Heart right ventricle (tissue), 16 donors: Measurements from ENCODE around the gene LMBR1. TPM values are rescaled to one million over a fixed set of nuclear protein-coding genes. Genes with fewer than 3 reads are reported as not detected.

Experiments used
- ATAC-seq, 8 donors: fragments of 200-7000 bp; cut with Tn5 transposase; one replicate each; pipeline ENCODE4 v1.9.1; 2020; ENCODE audit warnings: mild to moderate bottlenecking in 8 of 8, moderate library complexity in 8 of 8, moderate number of reproducible peaks in 1 of 8
- DNase-seq, 2 donors: peaks; one replicate each; pipeline ENCODE4 v3.0.0-alpha.2; 2020
- H3K27ac ChIP-seq, 10 donors: fragments of 200-600 bp; sonication (generic) in 2 of 10; one replicate each; pipeline versions ENCODE4 v1.5.0 to v1.8.0; 2020 to 2022; ENCODE audit warnings: mild to moderate bottlenecking in 3 of 10
- H3K27me3 ChIP-seq, 7 donors: fragments of 200-600 bp; one replicate each; pipeline ENCODE4 v1.8.0; 2021 to 2022; ENCODE audit warnings: mild to moderate bottlenecking in 2 of 7
- H3K36me3 ChIP-seq, 9 donors: fragments of 200-600 bp; sonication (generic) in 1 of 9; one replicate each; pipeline versions ENCODE4 v1.5.0 to v1.8.0; 2020 to 2022; ENCODE audit warnings: mild to moderate bottlenecking in 2 of 9
- H3K4me1 ChIP-seq, 9 donors: fragments of 200-600 bp; sonication (generic) in 1 of 9; one replicate each; pipeline versions ENCODE4 v1.5.0 to v1.8.0; 2020 to 2022; ENCODE audit warnings: mild to moderate bottlenecking in 4 of 9
- H3K4me3 ChIP-seq, 10 donors: fragments of 200-600 bp; sonication (generic) in 2 of 10; one replicate each; pipeline versions ENCODE4 v1.5.0 to v1.8.0; 2020 to 2022; ENCODE audit warnings: mild to moderate bottlenecking in 7 of 10, moderate library complexity in 2 of 10
- H3K9me3 ChIP-seq, 11 donors: fragments of 200-600 bp in 10 of 11; sonication (generic) in 2 of 11; one replicate each; pipeline versions ENCODE4 v1.5.0 to v1.8.0; 2013 to 2022; ENCODE audit warnings: mild to moderate bottlenecking in 2 of 11, control low read depth in 1 of 11, moderate library complexity in 1 of 11
- CTCF ChIP-seq, 9 donors: fragments of 200-600 bp; sonication (generic) in 2 of 9; IDR thresholded peaks; one replicate each; pipeline versions ENCODE4 v1.5.0 to v1.8.0; 2021 to 2022; ENCODE audit warnings: antibody characterized with exemption in 9 of 9, mild to moderate bottlenecking in 5 of 9, moderate library complexity in 1 of 9
- WGBS, 2 donors: extraction: QIAGEN DNeasy Blood & Tissue Kit; methylation state at CpG; one replicate each; pipeline ENCODE4 v1.1.7; 2013; ENCODE audit warnings: inconsistent platforms in 1 of 2; 5-methylcytosine and 5-hydroxymethylcytosine counted together
- intact Hi-C, 10 donors: fragments of 100-400 bp; cut with DNase I; formaldehyde crosslinking; loops; one replicate each; pipeline versions ENCODE4 v1.11.1 to v1.14.2; 2022
- polyA plus RNA-seq, 2 donors: library from polyadenylated mRNA; stranded (reverse); fragments of 200-250 nt; gene quantifications; one replicate each; pipeline ENCODE4 v1.2.3, GENCODE V29; 2013
- total RNA-seq, 10 donors: library from RNA; stranded (reverse); fragmentation: NEBNext Ultra II Directional in 3 of 10; extraction: Animal tissue kit (Norgen Biotek cat#: 25700) in 3 of 10; gene quantifications; one replicate each; pipeline versions ENCODE4 v1.2.1 to v1.2.4, GENCODE V29; 2021 to 2023
- donor health status: Arrhythmogenic right ventricular cardiomyopathy.
- donor health status: ischemic (EF 13 %, LVEDD 7.1; RV severe dilation, severe dysfunction).
- donor health status: healthy with polysubstance abuse.
- donor health status: DM: no; HTN: yes; CAD: no.
- donor health status: DM: no; HTN: no; CAD: no.
- donor health status: ischemic (EF 25% LVEDD 6.9; RV normal size, moderate dysfunction).
- donor health status: ischemic (EF 25% LVEDD 5.7; RV mildly dilated, moderate dysfunction).
- donor health status: healthy.
- donor health status: DM: yes; HTN: yes; CAD: no.
- donor health status: Ischemic cardiomyopathy.
- donor health status: ischemic (EF 35%, LVEDD 5.7; RV mildly dilated, moderate dysfunction).
- donor health status: nonischemic (EF 11% LVEDD 7.7; RV severe dilation, severe dysfunction).
- donor health status: DM: yes; HTN: yes; CAD: no.
- donor health status: PGD.
- donor health status: ischemic (EF 29% LVEDD 5.4; RV normal size, mild dysfunction).
- donor health status: nonischemic (EF 23%, LVEDD 6.1; RV moderate dilation, normal function).

The LMBR1 gene
- total and polyA plus RNA-seq, 12 donors: 9.0 to 45.5 (median 37.5) TPM

GRCh38 chr7:156832195-156832877, 60.6 kb downstream of the LMBR1 start:
- 100% methylated on average over 1 of the region's 1 CpG for WGBS, 2 donors
- intact Hi-C loops: no loop called here
- H3K9me3 ChIP-seq: no peaks in the 10 kb centered on the region

GRCh38 chr7:156829669-156830336, 63.2 kb downstream of the LMBR1 start:
- ATAC-seq (no peak), DNase-seq (no peak)
- no peaks in the 10 kb centered on the region for H3K27me3 ChIP-seq
- H3K4me3 ChIP-seq: no peak overlapping the region
- TF ChIP-seq CTCF (IDR thresholded peaks at IDR 0.05): no peak
- no peaks in the 10 kb centered on the region for H3K9me3 ChIP-seq
- H3K27ac ChIP-seq: no peak overlapping the region
- H3K36me3 ChIP-seq: peaks cover 0 to 45% (median 5%) of the 10 kb centered on the region in 9 donors
- intact Hi-C loops: loop anchor here in 5 of 10 donors (5.0 to 10.0 kb wide), 2 partner anchors 1033 to 1035 kb away; no protein-coding TSS in a partner anchor
- peaks cover 0 to 3% (median 0%) of the 10 kb centered on the region in 9 donors for H3K4me1 ChIP-seq
- 84 to 86% methylated on average over 6 of the region's 6 CpGs for WGBS, 2 donors

More at GRCh38 chr7:156832195-156832877, 60.6 kb downstream of the LMBR1 start:
- no peak for DNase-seq
- H3K27me3 ChIP-seq: no peaks in the 10 kb centered on the region
- no peak overlapping the region for H3K4me3 ChIP-seq
- no peak for TF ChIP-seq CTCF (IDR thresholded peaks at IDR 0.05)
- peaks cover 0 to 46% (median 5%) of the 10 kb centered on the region in 9 donors for H3K36me3 ChIP-seq
- H3K27ac ChIP-seq: peak overlapping the region in 1 of 10 donors; percentile 11
- peaks cover 0 to 9% (median 3%) of the 10 kb centered on the region in 9 donors for H3K4me1 ChIP-seq
- no peak for ATAC-seq

GRCh38 chr7:156827587-156828203, 65.3 kb downstream of the LMBR1 start:
- TF ChIP-seq CTCF (IDR thresholded peaks at IDR 0.05): peak in 7 of 9 donors; percentile 39 to 66 (median 47)
- DNase-seq (no peak), ATAC-seq (no peak)
- H3K9me3 ChIP-seq: no peaks in the 10 kb centered on the region
- intact Hi-C loops: loop anchor here in 5 of 10 donors (5.0 to 10.0 kb wide), 2 partner anchors 1030 to 1033 kb away; no protein-coding TSS in a partner anchor
- H3K36me3 ChIP-seq: peaks cover 0 to 43% (median 0%) of the 10 kb centered on the region in 9 donors
- H3K4me1 ChIP-seq: peaks cover 0 to 3% (median 0%) of the 10 kb centered on the region in 9 donors
- H3K27ac ChIP-seq: no peak overlapping the region
- H3K4me3 ChIP-seq: no peak overlapping the region
- 77 to 83% methylated on average over 6 of the region's 6 CpGs for WGBS, 2 donors
- no peaks in the 10 kb centered on the region for H3K27me3 ChIP-seq

GRCh38 chr7:156823435-156823834, 69.5 kb downstream of the LMBR1 start:
- ATAC-seq (no peak), DNase-seq (no peak)
- Histone ChIP-seq H3K4me1 (no peaks in the 10 kb centered on the region), H3K27me3 (no peaks in the 10 kb centered on the region), H3K9me3 (no peaks in the 10 kb centered on the region), H3K4me3 (no peak overlapping the region), H3K27ac (no peak overlapping the region), H3K36me3 (peaks cover 0 to 52% (median 0%) of the 10 kb centered on the region in 9 donors)
- 97 to 98% methylated on average over 4 of the region's 4 CpGs for WGBS, 2 donors
- TF ChIP-seq CTCF (IDR thresholded peaks at IDR 0.05): no peak
- intact Hi-C loops: loop anchor here in 3 of 10 donors (10.0 kb wide), 1 partner anchor 1029 kb away; no protein-coding TSS in a partner anchor
